Right cardiac atrium (tissue), 5 donors: ENCODE measurements around the gene BTG2. TPM values are rescaled to one million over a fixed set of nuclear protein-coding genes. Genes with fewer than 3 reads are reported as not detected.

Experiments
- ATAC-seq, 2 donors: fragments of 200-7000 bp; cut with Tn5 transposase; one replicate each; pipeline versions ENCODE4 v1.8.0 to v1.9.1; 2020; ENCODE audit warnings: moderate library complexity in 2 of 2, mild to moderate bottlenecking in 1 of 2
- DNase-seq, 3 donors: peaks; one replicate each; pipeline ENCODE4 v3.0.0-alpha.2; 2020
- H3K27ac ChIP-seq: one replicate; pipeline ENCODE4 v1.5.1; 2013; ENCODE audit warnings: mild to moderate bottlenecking, low read length, control low read depth, moderate library complexity
- H3K27me3 ChIP-seq: one replicate; pipeline ENCODE4 v1.6.1; 2013; ENCODE audit not compliant: control insufficient read depth, insufficient read depth
- H3K4me1 ChIP-seq: one replicate; pipeline ENCODE4 v1.6.1; 2013; ENCODE audit warnings: low read length; ENCODE audit not compliant: control insufficient read depth, insufficient read depth
- H3K4me3 ChIP-seq: one replicate; pipeline ENCODE4 v1.5.1; 2013; ENCODE audit warnings: low read length, control low read depth
- H3K9me3 ChIP-seq: one replicate; pipeline ENCODE4 v1.6.1; 2013; ENCODE audit warnings: low read length; ENCODE audit not compliant: control insufficient read depth
- WGBS: extraction: QIAGEN DNeasy Blood & Tissue Kit; methylation state at CpG from one replicate; pipeline ENCODE4 v1.1.7; 2013; 5-methylcytosine and 5-hydroxymethylcytosine counted together
- intact Hi-C, 4 donors: fragments of 100-400 bp; cut with DNase I; formaldehyde crosslinking; loops; one replicate each; pipeline versions ENCODE4 v1.11.0 to v1.14.0; 2022 to 2023
- polyA plus RNA-seq: library from polyadenylated mRNA; stranded (reverse); fragments of 200-250 nt; gene quantifications from one replicate; pipeline ENCODE4 v1.2.3, GENCODE V29; 2013
- total RNA-seq, 4 donors: library from RNA; stranded (reverse); fragmentation: NEBNext Ultra II Directional; extraction: Animal tissue kit (Norgen Biotek cat#: 25700); gene quantifications; one replicate each; pipeline ENCODE4 v1.2.1, GENCODE V29; 2021
- donor health status: healthy with polysubstance abuse.
- donor health status: DM: no; HTN: yes; CAD: no.
- donor health status: DM: no; HTN: no; CAD: no.
- donor health status: DM: no; HTN: yes; CAD: no; lungs with severe emphysema.
- donor health status: DM: yes; HTN: yes; CAD: no.

The BTG2 gene
- total and polyA plus RNA-seq, 5 donors = 68.1 to 361 (median 126) TPM

GRCh38 chr1:203327684-203328457 is 22.6 kb downstream of the BTG2 start:
- Histone ChIP-seq H3K9me3 (no peaks in the 10 kb centered on the region), H3K4me3 (peak overlapping the region; percentile 71), H3K4me1 (peaks cover 26% of the 10 kb centered on the region), H3K27me3 (no peaks in the 10 kb centered on the region), H3K27ac (peak overlapping the region; percentile 95)
- 9% methylated on average over 31 of the region's 31 CpGs for WGBS
- DNase-seq = peak in 2 of 3 donors; percentile 69 to 88
- intact Hi-C loops = no loop called here
- peak; percentile 52 to 58 for ATAC-seq

GRCh38 chr1:203328714-203329122 is 23.4 kb downstream of the BTG2 start:
- ATAC-seq = no peak
- no peak overlapping the region for H3K4me3 ChIP-seq
- 60% methylated on average over 7 of the region's 7 CpGs for WGBS
- peak in 2 of 3 donors; percentile 57 to 77 for DNase-seq
- H3K27ac ChIP-seq = no peak overlapping the region
- H3K4me1 ChIP-seq = peaks cover 18% of the 10 kb centered on the region
- H3K27me3 ChIP-seq = no peaks in the 10 kb centered on the region
- H3K9me3 ChIP-seq = no peaks in the 10 kb centered on the region
- intact Hi-C loops = no loop called here

- no peaks in the 10 kb centered on the region for H3K27me3 ChIP-seq
- 72% methylated on average over 1 of the region's 1 CpG for WGBS
- intact Hi-C loops = no loop called here
- H3K4me1 ChIP-seq = peaks cover 8% of the 10 kb centered on the region
- DNase-seq (no peak), ATAC-seq (no peak)
- H3K4me3 ChIP-seq = no peak overlapping the region
- no peaks in the 10 kb centered on the region for H3K9me3 ChIP-seq
- no peak overlapping the region for H3K27ac ChIP-seq
These were observed 25.9 kb downstream of the BTG2 start for GRCh38 chr1:203331224-203331623.

GRCh38 chr1:203335503-203335902 is 30.2 kb downstream of the BTG2 start:
- no peak overlapping the region for H3K4me3 ChIP-seq
- H3K27ac ChIP-seq = no peak overlapping the region
- H3K4me1 ChIP-seq = no peaks in the 10 kb centered on the region
- DNase-seq = no peak
- no peaks in the 10 kb centered on the region for H3K27me3 ChIP-seq
- intact Hi-C loops = no loop called here
- no peaks in the 10 kb centered on the region for H3K9me3 ChIP-seq
- 94% methylated on average over 4 of the region's 4 CpGs for WGBS
- ATAC-seq = no peak

GRCh38 chr1:203336097-203336496 is 30.8 kb downstream of the BTG2 start:
- Histone ChIP-seq H3K27me3 (no peaks in the 10 kb centered on the region), H3K9me3 (no peaks in the 10 kb centered on the region), H3K4me1 (no peaks in the 10 kb centered on the region), H3K4me3 (no peak overlapping the region), H3K27ac (no peak overlapping the region)
- 54% methylated on average over 1 of the region's 1 CpG for WGBS
- intact Hi-C loops = no loop called here
- DNase-seq (no peak), ATAC-seq (no peak)

GRCh38 chr1:203338335-203339036 is 33.2 kb downstream of the BTG2 start:
- intact Hi-C loops = loop anchor here in 3 of 4 donors (1.0 to 2.0 kb wide), 3 partner anchors 65 to 68 kb away; no protein-coding TSS in a partner anchor
- no peaks in the 10 kb centered on the region for H3K9me3 ChIP-seq
- DNase-seq (peak; percentile 62 to 74 (median 71)), ATAC-seq (peak; percentile 46 to 64)
- H3K4me1 ChIP-seq = no peaks in the 10 kb centered on the region
- H3K27ac ChIP-seq = no peak overlapping the region
- H3K4me3 ChIP-seq = no peak overlapping the region
- H3K27me3 ChIP-seq = no peaks in the 10 kb centered on the region
- WGBS = 50% methylated on average over 18 of the region's 18 CpGs

GRCh38 chr1:203340112-203340790 is 34.9 kb downstream of the BTG2 start:
- Histone ChIP-seq H3K27ac (no peak overlapping the region), H3K27me3 (no peaks in the 10 kb centered on the region), H3K4me1 (no peaks in the 10 kb centered on the region), H3K9me3 (no peaks in the 10 kb centered on the region), H3K4me3 (no peak overlapping the region)
- 17% methylated on average over 7 of the region's 7 CpGs for WGBS
- ATAC-seq (peak; percentile 79 to 82), DNase-seq (peak; percentile 62 to 87 (median 80))
- intact Hi-C loops = loop anchor here (1.0 to 5.0 kb wide), 5 partner anchors 68 to 147 kb away; no protein-coding TSS in a partner anchor

GRCh38 chr1:203342192-203342940 is 37.0 kb downstream of the BTG2 start:
- DNase-seq (peak in 2 of 3 donors; percentile 35 to 72), ATAC-seq (peak; percentile 63 to 66)
- Histone ChIP-seq H3K4me3 (no peak overlapping the region), H3K4me1 (no peaks in the 10 kb centered on the region), H3K27ac (no peak overlapping the region), H3K9me3 (no peaks in the 10 kb centered on the region), H3K27me3 (no peaks in the 10 kb centered on the region)
- WGBS = 53% methylated on average over 23 of the region's 23 CpGs
- intact Hi-C loops = loop anchor here in 3 of 4 donors (5.0 kb wide), 3 partner anchors 70 to 145 kb away; no protein-coding TSS in a partner anchor

GRCh38 chr1:203343956-203344754 is 38.8 kb downstream of the BTG2 start:
- ATAC-seq (no peak), DNase-seq (no peak)
- H3K27ac ChIP-seq = peak overlapping the region; percentile 50
- WGBS = 73% methylated on average over 9 of the region's 9 CpGs
- H3K27me3 ChIP-seq = no peaks in the 10 kb centered on the region
- H3K4me1 ChIP-seq = no peaks in the 10 kb centered on the region
- no peak overlapping the region for H3K4me3 ChIP-seq
- intact Hi-C loops = loop anchor here in 3 of 4 donors (5.0 kb wide), 3 partner anchors 72 to 143 kb away; no protein-coding TSS in a partner anchor
- no peaks in the 10 kb centered on the region for H3K9me3 ChIP-seq
